Keratinocyte (primary cell): ENCODE results near the gene FBXO44. TPM values are rescaled to one million over a fixed set of nuclear protein-coding genes. Genes with fewer than 3 reads are reported as not detected.
"Not testable (repeated sequence)": the region's sequence is repeated elsewhere in the genome, so short reads cannot be mapped to it uniquely, and the experiment has no call there.

Experiments
- DNase-seq: peaks from one replicate; pipeline ENCODE4 v3.0.0-alpha.2; 2011; ENCODE audit warnings: low read depth, missing footprints, low spot score
- FAIRE-seq: peaks from 2 replicates; lab custom pipeline; 2011; peaks lifted over from hg19 to GRCh38; lab: Jason Lieb, UNC
- H2AFZ ChIP-seq: 2 replicates; pipeline ENCODE4 v1.6.0; 2012; ENCODE audit warnings: low read length, control low read depth, inconsistent platforms; ENCODE audit not compliant: control insufficient read depth
- H3K27ac ChIP-seq: 2 replicates; pipeline ENCODE4 v1.5.1; 2011; ENCODE audit warnings: low read length; ENCODE audit not compliant: control insufficient read depth, insufficient read depth
- H3K27me3 ChIP-seq: 3 replicates; pipeline ENCODE4 v1.6.0; 2011; ENCODE audit warnings: low read length; ENCODE audit not compliant: control insufficient read depth, insufficient read depth; ENCODE audit errors: extremely low read depth
- H3K36me3 ChIP-seq, 2 experiments: 2 replicates in 1 of 2; 3 replicates in 1 of 2; pipeline ENCODE4 v1.5.1; 2011; ENCODE audit warnings: low read length in 2 of 2, mild to moderate bottlenecking in 1 of 2; ENCODE audit not compliant: control insufficient read depth in 2 of 2, insufficient read depth in 2 of 2; ENCODE audit errors: extremely low read depth in 1 of 2
- H3K4me1 ChIP-seq: 3 replicates; pipeline ENCODE4 v1.5.1; 2011; ENCODE audit warnings: low read length; ENCODE audit not compliant: control insufficient read depth, insufficient read depth; ENCODE audit errors: extremely low read depth
- H3K4me2 ChIP-seq: 3 replicates; pipeline ENCODE4 v1.6.0; 2011; ENCODE audit warnings: low read depth, low read length; ENCODE audit not compliant: control insufficient read depth, insufficient read depth; ENCODE audit errors: extremely low read depth
- H3K4me3 ChIP-seq, 3 experiments: fragments of 200-600 bp in 1 of 3; sonication (generic) in 1 of 3; 2 replicates in 2 of 3; 3 replicates in 1 of 3; pipeline ENCODE4 v1.5.1; 2011 to 2016; ENCODE audit warnings: low read length in 3 of 3, mild to moderate bottlenecking in 3 of 3, control low read depth in 2 of 3, inconsistent platforms in 1 of 3, low read depth in 1 of 3, mixed read lengths in 1 of 3, mixed run types in 1 of 3, moderate library complexity in 1 of 3; ENCODE audit not compliant: control insufficient read depth in 2 of 3, insufficient read depth in 2 of 3; ENCODE audit errors: extremely low read depth in 1 of 3
- H3K79me2 ChIP-seq: 2 replicates; pipeline ENCODE4 v1.6.0; 2012; ENCODE audit warnings: low read length; ENCODE audit not compliant: control insufficient read depth, insufficient read depth
- H3K9ac ChIP-seq: 3 replicates; pipeline ENCODE4 v1.6.0; 2011; ENCODE audit warnings: low read length; ENCODE audit not compliant: control insufficient read depth, insufficient read depth; ENCODE audit errors: extremely low read depth
- H3K9me1 ChIP-seq: 3 replicates; pipeline ENCODE4 v1.6.0; 2011; ENCODE audit warnings: low read length; ENCODE audit not compliant: control insufficient read depth, insufficient read depth; ENCODE audit errors: extremely low read depth
- H3K9me3 ChIP-seq: 2 replicates; pipeline ENCODE4 v1.5.1; 2012; ENCODE audit warnings: low read depth, low read length; ENCODE audit not compliant: control insufficient read depth
- H4K20me1 ChIP-seq: 3 replicates; pipeline ENCODE4 v1.6.0; 2011; ENCODE audit warnings: low read length; ENCODE audit not compliant: control insufficient read depth, insufficient read depth; ENCODE audit errors: extremely low read depth
- EZH2 ChIP-seq: IDR thresholded peaks from one replicate; pipeline ENCODE4 v1.6.1; 2012; ENCODE audit warnings: inconsistent platforms, mild to moderate bottlenecking, low read length, moderate library complexity
- dilution Hi-C: fragments of 300-500 bp; cut with MboI; formaldehyde crosslinking; loops from one replicate; pipeline ENCODE4 v1.7.0; 2020; ENCODE audit warnings: low sequenced_read_pairs; ENCODE audit not compliant: extremely low pct_ligation_motif_present
- polyA plus RNA-seq, 5 experiments: library from polyadenylated mRNA; depleted of rRNA in 3 of 5; stranded (reverse) in 3 of 5; stranded (forward) in 1 of 5; unstranded in 1 of 5; fragments of >200 nt; gene quantifications; 1 replicate in 1 of 5; 2 replicates in 3 of 5; 3 replicates in 1 of 5; pipeline versions ENCODE4 v1.2.1 to v1.2.3, GENCODE V29; 2011 to 2012; ENCODE audit warnings: missing spikeins in 2 of 5, low read depth in 1 of 5, low replicate concordance in 1 of 5
- TF ChIP-seq, protein P1 (sequence below), 3 experiments: IDR thresholded peaks in 1 of 3; conservative IDR thresholded peaks in 1 of 3; optimal IDR thresholded peaks in 1 of 3; 2 replicates in 2 of 3; 3 replicates in 1 of 3; pipeline versions ENCODE3 to v1.5.1; 2011; ENCODE audit warnings: low read length in 3 of 3, mild to moderate bottlenecking in 3 of 3, moderate library complexity in 2 of 3, control low read depth in 1 of 3, inconsistent platforms in 1 of 3; ENCODE audit not compliant: insufficient read depth in 2 of 3; ENCODE audit errors: extremely low read depth in 1 of 3

FBXO44 gene
- polyA plus RNA-seq, 1 donor (not counting 4 experiments of a cell fraction or from before 2014, with no cell fraction given), result 23.1 TPM

GRCh38 chr1:11609378-11609777 is 45.3 kb upstream of the FBXO44 start:
- H3K27ac ChIP-seq, dilution Hi-C loops, H3K4me3 ChIP-seq, DNase-seq, H3K9me3 ChIP-seq, H3K4me2 ChIP-seq, H2AFZ ChIP-seq, H3K9me1 ChIP-seq, FAIRE-seq, H3K36me3 ChIP-seq, H3K9ac ChIP-seq, H3K4me1 ChIP-seq, H4K20me1 ChIP-seq, H3K79me2 ChIP-seq: not testable (repeated sequence)
- peaks cover 11% of the 10 kb centered on the region for H3K27me3 ChIP-seq

DNA sequence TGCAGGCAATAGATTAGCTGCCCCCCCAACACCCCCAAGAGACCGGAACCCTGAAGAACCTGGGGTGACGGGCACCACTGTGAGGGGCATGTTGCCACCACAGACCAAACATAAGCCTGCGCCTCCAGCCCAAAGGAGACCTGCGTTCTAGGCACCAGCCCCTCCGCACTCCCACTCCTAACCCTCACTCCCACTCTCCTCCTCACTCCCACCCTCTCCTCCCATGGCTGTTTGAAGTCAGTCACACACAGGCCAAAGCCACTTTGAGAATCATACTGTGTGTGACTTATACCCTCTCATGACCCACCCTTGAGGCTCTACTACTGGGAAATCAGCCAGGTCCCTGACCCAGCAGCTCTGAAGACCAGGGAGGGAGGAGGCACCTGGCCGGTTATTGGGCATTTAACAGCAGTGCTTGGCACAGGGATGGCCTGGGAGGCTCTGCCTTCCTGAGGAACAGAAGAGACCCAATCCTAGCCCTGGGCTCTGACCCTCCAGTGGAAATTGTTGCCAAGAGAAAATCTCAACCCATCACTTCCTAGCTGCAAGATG is 44.0 kb upstream of the FBXO44 start:
- Histone ChIP-seq H3K79me2 (no peaks in the 10 kb centered on the region), H2AFZ (no peak overlapping the region), H3K9me3 (no peaks in the 10 kb centered on the region), H3K4me1 (no peaks in the 10 kb centered on the region), H3K36me3 (no peaks in the 10 kb centered on the region), H3K4me3 (no peak overlapping the region), H4K20me1 (no peaks in the 10 kb centered on the region), H3K4me2 (no peak overlapping the region), H3K9ac (no peak overlapping the region), H3K27me3 (peaks cover 11% of the 10 kb centered on the region), H3K9me1 (no peaks in the 10 kb centered on the region), H3K27ac (no peak overlapping the region)
- FAIRE-seq, result no peak
- dilution Hi-C loops, result no loop called here
- TF ChIP-seq EZH2, result no peak
- TF ChIP-seq, protein P1, sequence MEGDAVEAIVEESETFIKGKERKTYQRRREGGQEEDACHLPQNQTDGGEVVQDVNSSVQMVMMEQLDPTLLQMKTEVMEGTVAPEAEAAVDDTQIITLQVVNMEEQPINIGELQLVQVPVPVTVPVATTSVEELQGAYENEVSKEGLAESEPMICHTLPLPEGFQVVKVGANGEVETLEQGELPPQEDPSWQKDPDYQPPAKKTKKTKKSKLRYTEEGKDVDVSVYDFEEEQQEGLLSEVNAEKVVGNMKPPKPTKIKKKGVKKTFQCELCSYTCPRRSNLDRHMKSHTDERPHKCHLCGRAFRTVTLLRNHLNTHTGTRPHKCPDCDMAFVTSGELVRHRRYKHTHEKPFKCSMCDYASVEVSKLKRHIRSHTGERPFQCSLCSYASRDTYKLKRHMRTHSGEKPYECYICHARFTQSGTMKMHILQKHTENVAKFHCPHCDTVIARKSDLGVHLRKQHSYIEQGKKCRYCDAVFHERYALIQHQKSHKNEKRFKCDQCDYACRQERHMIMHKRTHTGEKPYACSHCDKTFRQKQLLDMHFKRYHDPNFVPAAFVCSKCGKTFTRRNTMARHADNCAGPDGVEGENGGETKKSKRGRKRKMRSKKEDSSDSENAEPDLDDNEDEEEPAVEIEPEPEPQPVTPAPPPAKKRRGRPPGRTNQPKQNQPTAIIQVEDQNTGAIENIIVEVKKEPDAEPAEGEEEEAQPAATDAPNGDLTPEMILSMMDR (optimal IDR thresholded peaks at IDR 0.05 in 1 of 3, IDR thresholded peaks at IDR 0.05 in 1 of 3, conservative IDR thresholded peaks at IDR 0.05 in 1 of 3; ENCODE audit: extremely low read depth in 1 of 3, insufficient read depth in 2 of 3, low read length in 3 of 3), result no peak
- DNase-seq, result no peak
